HG03135 (cell line): ENCODE results near the gene MAFB.

Experiments
- ATAC-seq: cut with Tn5 transposase; IDR thresholded peaks from one replicate; pipeline ENCODE4 v1.9.1; 2021; ENCODE audit warnings: mild to moderate bottlenecking, moderate library complexity; ENCODE audit not compliant: unreplicated experiment

MAFB gene

GRCh38 chr20:40682104-40682981, 6.7 kb downstream of the MAFB start:
- no peak for ATAC-seq

GRCh38 chr20:40681684-40682083, 7.4 kb downstream of the MAFB start:
- ATAC-seq: no peak

DNA sequence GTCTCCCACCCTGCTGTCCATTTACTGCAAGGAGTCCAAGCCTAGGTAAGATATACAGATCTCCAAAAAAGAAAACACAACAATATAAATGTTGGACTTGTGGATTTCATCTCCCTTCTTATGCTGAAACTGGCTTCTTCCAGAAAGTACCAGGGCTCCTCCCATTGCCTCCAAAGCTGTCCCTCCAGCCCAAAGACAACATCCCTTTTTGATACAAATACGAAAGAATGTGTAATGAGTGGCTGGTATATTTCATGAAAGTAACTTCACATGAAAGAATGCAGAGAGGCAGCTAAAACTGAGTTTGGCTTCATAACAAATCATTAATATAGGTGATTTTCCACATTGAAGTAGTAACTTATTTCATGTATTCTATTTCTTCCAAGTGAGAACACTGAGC, 7.9 kb downstream of the MAFB start:
- ATAC-seq: no peak

DNA sequence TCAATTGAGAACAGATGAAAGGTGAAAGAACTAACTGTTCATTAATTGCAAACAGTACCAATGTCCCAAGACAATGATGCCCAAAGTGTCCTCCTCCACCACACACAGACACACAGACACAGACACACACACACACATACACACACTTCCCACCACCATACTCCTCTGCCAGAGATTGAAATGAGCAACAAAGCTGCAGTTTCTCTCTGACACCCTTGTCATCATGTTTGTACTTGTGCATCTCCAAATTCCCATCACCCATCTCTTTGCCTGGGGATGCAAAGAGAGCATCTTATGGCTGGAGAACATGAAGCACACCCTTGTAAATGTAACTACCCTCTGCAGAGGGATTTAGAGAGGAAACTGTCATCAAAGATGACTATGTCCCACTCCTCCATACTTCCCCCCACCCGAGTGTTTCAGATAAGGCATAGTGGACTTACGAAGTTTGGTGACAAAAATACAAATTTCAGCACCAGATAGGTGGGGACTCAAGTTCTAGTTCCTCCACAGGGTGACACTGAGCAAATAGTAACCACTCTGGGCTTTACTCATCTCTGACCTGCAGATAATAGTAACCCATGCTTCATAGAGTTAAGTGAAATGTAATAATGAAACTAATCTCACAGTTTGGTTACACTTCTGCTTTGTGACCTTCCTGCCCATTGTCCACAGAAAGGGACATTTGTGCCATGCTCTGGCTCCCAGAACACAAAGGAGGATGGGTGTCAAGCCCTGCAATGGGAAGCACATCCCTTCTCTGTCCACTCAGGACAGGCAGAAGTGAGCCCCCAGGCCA, 8.7 kb downstream of the MAFB start:
- ATAC-seq: peak; percentile 57

- no peak for ATAC-seq
Measured at GRCh38 chr20:40679184-40679583, 9.9 kb downstream of the MAFB start.

DNA sequence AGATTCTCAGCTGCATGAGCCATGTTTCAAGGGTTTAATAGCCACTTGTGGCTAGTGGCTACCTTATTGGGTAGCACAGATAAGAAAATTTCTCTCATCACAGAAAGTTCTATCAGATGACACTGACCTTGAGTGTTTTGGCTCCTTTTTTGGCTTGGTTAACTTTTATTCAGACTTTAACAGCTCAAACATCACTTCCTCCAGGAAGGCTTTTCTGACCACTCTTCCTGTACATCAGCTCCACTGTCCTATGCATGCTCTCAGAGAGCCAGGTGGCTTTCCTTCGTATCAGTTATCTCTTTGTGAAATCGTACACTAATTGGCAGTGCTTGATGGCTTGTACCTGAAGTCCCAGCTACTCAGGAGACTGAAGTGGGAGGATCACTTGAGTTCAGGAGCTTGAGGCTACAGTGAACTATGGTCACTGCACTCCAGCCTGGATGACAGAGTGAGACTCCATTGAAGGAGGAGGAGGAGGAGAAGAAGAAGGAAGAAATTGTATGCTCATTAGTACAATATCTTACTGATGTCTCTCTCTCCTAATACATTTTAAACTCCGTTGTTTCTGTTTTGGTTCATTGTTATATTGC, 10.7 kb downstream of the MAFB start:
- ATAC-seq: no peak

GRCh38 chr20:40677343-40677924, 11.6 kb downstream of the MAFB start:
- ATAC-seq: no peak

DNA sequence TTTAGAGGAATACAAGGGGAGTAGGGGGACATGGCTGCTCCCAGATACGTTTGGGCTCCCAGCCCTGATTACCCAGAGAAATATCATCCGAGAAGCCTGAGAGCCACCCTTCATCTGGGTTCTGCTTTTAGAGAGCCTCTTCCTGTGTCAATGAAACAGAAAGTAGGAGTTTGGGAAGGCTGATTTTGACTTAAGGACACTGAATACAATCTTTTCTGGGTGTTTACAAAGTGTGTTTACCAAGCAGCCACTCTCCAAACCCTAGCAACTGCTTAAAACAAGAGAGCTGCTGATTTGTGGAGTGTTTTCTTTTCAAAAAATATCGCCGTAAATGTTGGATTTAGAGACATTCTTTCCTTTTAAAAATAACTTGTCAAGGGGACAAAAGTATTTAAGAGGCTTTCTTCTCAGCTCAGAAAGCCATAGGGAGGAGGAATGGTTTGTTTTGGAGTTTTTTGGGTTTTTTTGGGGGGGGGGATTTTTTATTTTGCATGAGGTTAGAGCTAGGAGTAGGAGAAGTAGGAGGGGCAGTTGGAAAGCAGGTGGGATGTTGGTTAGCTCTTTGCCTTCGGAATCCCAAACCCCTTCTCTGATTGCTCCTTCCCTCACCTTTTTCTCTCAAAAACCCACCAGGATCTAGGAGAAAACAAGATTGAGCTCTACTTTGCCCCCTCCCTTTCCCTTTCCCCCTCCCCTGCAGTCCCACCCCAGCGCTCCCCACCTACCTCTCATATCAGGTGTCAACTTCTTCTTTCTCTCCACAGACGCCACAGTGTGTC, 12.4 kb downstream of the MAFB start:
- no peak for ATAC-seq

GRCh38 chr20:40675599-40676221, 13.3 kb downstream of the MAFB start:
- ATAC-seq: no peak

- no peak for ATAC-seq
Measured at GRCh38 chr20:40673442-40673841, 15.6 kb downstream of the MAFB start.

GRCh38 chr20:40672095-40672494, 16.9 kb downstream of the MAFB start:
- no peak for ATAC-seq

DNA sequence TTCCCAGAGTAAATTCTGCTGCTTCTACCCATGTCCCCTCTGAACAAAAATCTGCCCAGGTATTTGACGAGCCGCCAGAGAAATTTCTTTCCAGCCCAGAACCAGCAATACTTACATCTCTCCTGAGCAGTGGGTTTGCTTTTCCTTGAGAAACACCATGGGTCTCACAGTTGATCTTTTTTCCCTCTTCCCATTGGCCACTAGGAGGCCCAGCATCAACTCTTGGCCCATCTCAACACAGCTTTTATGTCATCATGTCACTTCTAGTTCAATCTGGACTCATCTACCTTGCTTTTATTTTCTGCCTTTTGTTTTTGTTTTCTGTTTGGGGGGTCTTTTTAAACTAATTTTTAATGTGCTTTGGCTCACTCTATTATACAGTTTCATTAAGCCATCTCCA, 18.8 kb downstream of the MAFB start:
- no peak for ATAC-seq

GRCh38 chr20:40669692-40670091, 19.3 kb downstream of the MAFB start:
- no peak for ATAC-seq

DNA sequence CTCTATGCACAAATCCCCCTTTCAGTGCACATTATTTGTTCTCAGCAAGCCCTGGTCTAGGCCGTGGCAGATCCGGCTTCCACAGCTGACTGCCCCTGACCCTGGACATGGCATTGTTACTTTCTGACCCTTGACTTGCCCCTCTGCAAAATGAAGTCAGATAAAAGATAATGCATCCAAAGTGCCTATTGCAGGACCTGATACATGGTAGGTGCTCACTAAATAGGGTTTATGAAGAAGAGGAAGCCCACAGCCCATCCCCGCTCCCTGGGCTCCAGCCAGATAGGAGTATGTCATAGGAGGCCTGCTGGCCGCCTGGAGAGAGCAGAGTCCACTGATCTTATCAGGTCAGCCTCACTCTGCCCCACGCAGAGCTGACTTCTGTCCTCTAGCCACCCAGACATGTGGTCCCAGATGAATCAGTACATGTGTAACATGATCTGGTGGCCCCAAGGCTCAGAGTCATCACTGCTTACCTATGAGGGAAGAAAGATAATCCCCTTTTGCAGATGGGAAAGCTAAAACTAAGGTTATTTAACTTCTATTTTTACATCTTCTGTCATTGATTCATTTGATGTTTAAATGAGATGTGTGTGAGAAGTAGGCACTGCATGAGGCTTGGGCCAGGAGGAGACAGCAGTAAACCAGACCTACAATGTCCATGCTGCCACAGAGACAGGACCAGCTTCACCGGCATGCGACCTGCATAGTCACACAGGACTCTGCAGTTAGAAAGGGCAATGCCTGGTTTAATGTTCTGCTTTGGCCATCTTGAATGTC, 20.4 kb downstream of the MAFB start:
- no peak for ATAC-seq

DNA sequence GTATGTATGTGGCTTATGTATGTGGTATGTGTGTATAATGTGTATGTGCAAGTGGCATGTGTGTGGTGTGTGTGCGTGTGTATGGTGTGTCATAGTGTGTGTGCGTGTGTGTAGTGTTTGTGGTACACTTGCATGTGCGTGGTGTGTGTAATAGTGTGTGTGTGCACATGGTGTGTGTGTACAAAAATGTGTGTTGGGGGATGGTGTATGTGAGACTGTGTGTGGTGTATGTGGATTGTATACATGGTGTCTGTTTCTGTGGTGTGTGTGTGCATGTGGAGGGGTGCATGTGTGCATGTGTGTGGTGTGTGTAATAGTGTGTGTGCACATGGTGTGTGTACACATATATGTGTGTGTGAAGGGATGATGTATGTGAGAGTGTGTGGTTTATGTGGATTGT, 21.5 kb downstream of the MAFB start:
- ATAC-seq: no peak

GRCh38 chr20:40666336-40666735, 22.7 kb downstream of the MAFB start:
- no peak for ATAC-seq

GRCh38 chr20:40664891-40665290, 24.1 kb downstream of the MAFB start:
- no peak for ATAC-seq

GRCh38 chr20:40663991-40664880, 24.8 kb downstream of the MAFB start:
- ATAC-seq: no peak
